ENCODE data around the gene RASGRP4. TPM values are rescaled to one million over a fixed set of nuclear protein-coding genes. Genes with fewer than 3 reads are reported as not detected.
"Not testable (repeated sequence)": the region's sequence is repeated elsewhere in the genome, so short reads cannot be mapped to it uniquely, and the experiment has no call there.

Gene RASGRP4
- total RNA-seq (10 to 100 TPM in 1 of 5 experiments, 1 to 10 TPM in 2, under 1 TPM in 2; 0.16 to 32.7 (median 1.3) TPM), polyA plus RNA-seq (under 1 TPM in 1 of 2 donors, not detected in 1; 0.14 TPM), total RNA-seq (not detected)

- peak; percentile 85 for ATAC-seq
- H3K4me3 Mint-ChIP-seq: peak within 1 kb of the TSS in 9 of 10 donors; percentile 29 to 73 (median 61)
- H3K4me1 Mint-ChIP-seq: peaks cover 6 to 24% (median 16%) of the 10 kb centered on the region in 7 donors
- H3K36me3 Mint-ChIP-seq: no peaks in the 10 kb centered on the region
- H3K27ac Mint-ChIP-seq: peak within 1 kb of the TSS in 3 of 9 donors; percentile 10 to 79 (median 69)
- DNase-seq: peak in 4 of 9 donors; percentile 9 to 42 (median 14)
- Histone ChIP-seq H3K27me3 (ENCODE audit: control insufficient read depth in 2 of 2, insufficient read depth in 2 of 2, low read length in 2 of 2) (no peaks in the 10 kb centered on the region), H3K36me3 (ENCODE audit: control insufficient read depth in 2 of 3, insufficient read depth in 3 of 3, low read length in 3 of 3) (no peaks in the 10 kb centered on the region), H3K4me1 (ENCODE audit: control insufficient read depth in 2 of 2, insufficient read depth in 2 of 2, low read length in 2 of 2) (no peaks in the 10 kb centered on the region), H3K9me3 (ENCODE audit: control insufficient read depth in 2 of 3, low read length in 3 of 3) (no peaks in the 10 kb centered on the region), H3K27ac (ENCODE audit: low read depth, low read length) (no peak within 1 kb of the TSS), H3K4me3 (ENCODE audit: low read length) (no peak within 1 kb of the TSS)
- intact Hi-C loops (cut with micrococcal nuclease): no loop called here
- CTCF ChIA-PET: no interaction called here
- peaks cover 0 to 12% (median 4%) of the 10 kb centered on the region in 5 donors for H3K27me3 Mint-ChIP-seq
- H3K9me3 Mint-ChIP-seq: no peaks in the 10 kb centered on the region
- POLR2A ChIA-PET: no interaction called here
Observed at GRCh38 chr19:38425810-38426466, at the start of gene RASGRP4. RASGRP4 (minus strand) TSS chr19:38426219; CDS start chr19:38426091, 128 bp downstream.

- ATAC-seq: no peak
- H3K27ac Mint-ChIP-seq: no peak overlapping the region
- CTCF ChIA-PET: no interaction called here
Observed at GRCh38 chr19:38475176-38475575, 49.2 kb upstream of the RASGRP4 start.

GRCh38 chr19:38473201-38473600 is 47.2 kb upstream of the RASGRP4 start:
- DNase-seq: no peak
- no peak overlapping the region for H3K27ac ChIP-seq (ENCODE audit: low read depth, low read length)
- Mint-ChIP-seq H3K4me3 (no peak overlapping the region), H3K36me3 (no peaks in the 10 kb centered on the region), H3K9me3 (no peaks in the 10 kb centered on the region), H3K27ac (no peak overlapping the region), H3K27me3 (peaks cover 0 to 7% (median 4%) of the 10 kb centered on the region in 5 donors), H3K4me1 (no peaks in the 10 kb centered on the region)
- no peak for ATAC-seq
- H3K27me3 ChIP-seq (ENCODE audit: control insufficient read depth in 2 of 2, insufficient read depth in 2 of 2, low read length in 2 of 2): no peaks in the 10 kb centered on the region
- H3K4me1 ChIP-seq (ENCODE audit: control insufficient read depth in 2 of 2, insufficient read depth in 2 of 2, low read length in 2 of 2): no peaks in the 10 kb centered on the region
- CTCF ChIA-PET: interaction anchor here (0.6 kb wide), 1 partner anchor 938 kb away, joined by 3 read pairs; no protein-coding TSS in a partner anchor
- no peaks in the 10 kb centered on the region for H3K9me3 ChIP-seq (ENCODE audit: control insufficient read depth in 2 of 3, low read length in 3 of 3)
- H3K36me3 ChIP-seq (ENCODE audit: control insufficient read depth in 2 of 3, insufficient read depth in 3 of 3, low read length in 3 of 3): no peaks in the 10 kb centered on the region
- H3K4me3 ChIP-seq (ENCODE audit: low read length): no peak overlapping the region
- POLR2A ChIA-PET: no interaction called here
- intact Hi-C loops (cut with micrococcal nuclease): no loop called here

More at GRCh38 chr19:38475176-38475575, 49.2 kb upstream of the RASGRP4 start:
- H3K27me3 Mint-ChIP-seq: peaks cover 0 to 8% (median 4%) of the 10 kb centered on the region in 5 donors
- POLR2A ChIA-PET: no interaction called here
- H3K36me3 Mint-ChIP-seq: no peaks in the 10 kb centered on the region
- H3K4me3 Mint-ChIP-seq: no peak overlapping the region
- H3K4me3 ChIP-seq (ENCODE audit: low read length): no peak overlapping the region
- no peak overlapping the region for H3K27ac ChIP-seq (ENCODE audit: low read depth, low read length)
- H3K27me3 ChIP-seq (ENCODE audit: control insufficient read depth in 2 of 2, insufficient read depth in 2 of 2, low read length in 2 of 2): no peaks in the 10 kb centered on the region
- H3K36me3 ChIP-seq (ENCODE audit: control insufficient read depth in 2 of 3, insufficient read depth in 3 of 3, low read length in 3 of 3): no peaks in the 10 kb centered on the region
- DNase-seq: no peak
- no peaks in the 10 kb centered on the region for H3K9me3 ChIP-seq (ENCODE audit: control insufficient read depth in 2 of 3, low read length in 3 of 3)
- intact Hi-C loops (cut with micrococcal nuclease): no loop called here
- no peaks in the 10 kb centered on the region for H3K4me1 Mint-ChIP-seq
- H3K4me1 ChIP-seq (ENCODE audit: control insufficient read depth in 2 of 2, insufficient read depth in 2 of 2, low read length in 2 of 2): no peaks in the 10 kb centered on the region
- H3K9me3 Mint-ChIP-seq: no peaks in the 10 kb centered on the region

- H3K36me3 ChIP-seq (ENCODE audit: control insufficient read depth in 2 of 3, insufficient read depth in 3 of 3, low read length in 3 of 3): not testable (repeated sequence)
Observed at GRCh38 chr19:38472725-38473124, 46.7 kb upstream of the RASGRP4 start.

GRCh38 chr19:38470788-38471480 is 44.9 kb upstream of the RASGRP4 start:
- H3K27ac ChIP-seq (ENCODE audit: low read depth, low read length): no peak overlapping the region
- no peaks in the 10 kb centered on the region for H3K36me3 Mint-ChIP-seq
- H3K9me3 Mint-ChIP-seq: no peaks in the 10 kb centered on the region
- DNase-seq (no peak), ATAC-seq (no peak)
- peak overlapping the region in 1 of 9 donors; percentile 28 for H3K27ac Mint-ChIP-seq
- no peaks in the 10 kb centered on the region for H3K4me1 ChIP-seq (ENCODE audit: control insufficient read depth in 2 of 2, insufficient read depth in 2 of 2, low read length in 2 of 2)
- H3K4me3 ChIP-seq (ENCODE audit: low read length): no peak overlapping the region
- H3K27me3 ChIP-seq (ENCODE audit: control insufficient read depth in 2 of 2, insufficient read depth in 2 of 2, low read length in 2 of 2): no peaks in the 10 kb centered on the region
- POLR2A ChIA-PET: no interaction called here
- H3K27me3 Mint-ChIP-seq: peaks cover 0 to 6% (median 3%) of the 10 kb centered on the region in 5 donors
- no peaks in the 10 kb centered on the region for H3K36me3 ChIP-seq (ENCODE audit: control insufficient read depth in 2 of 3, insufficient read depth in 3 of 3, low read length in 3 of 3)
- CTCF ChIA-PET: interaction anchor here (0.7 to 0.8 kb wide), 2 partner anchors 14 to 975 kb away, joined by 3 to 4 read pairs; partner anchors contain the start of gene SUPT5H
- no peaks in the 10 kb centered on the region for H3K4me1 Mint-ChIP-seq
- H3K9me3 ChIP-seq (ENCODE audit: control insufficient read depth in 2 of 3, low read length in 3 of 3): no peaks in the 10 kb centered on the region
- intact Hi-C loops (cut with micrococcal nuclease): no loop called here
- no peak overlapping the region for H3K4me3 Mint-ChIP-seq

More at GRCh38 chr19:38472725-38473124, 46.7 kb upstream of the RASGRP4 start:
- H3K4me3 ChIP-seq (ENCODE audit: low read length); H3K27ac Mint-ChIP-seq; H3K4me1 Mint-ChIP-seq; POLR2A ChIA-PET; H3K27me3 Mint-ChIP-seq; ATAC-seq; intact Hi-C loops (cut with micrococcal nuclease); CTCF ChIA-PET; H3K9me3 ChIP-seq (ENCODE audit: control insufficient read depth in 2 of 3, low read length in 3 of 3); H3K36me3 Mint-ChIP-seq; DNase-seq; H3K27me3 ChIP-seq (ENCODE audit: control insufficient read depth in 2 of 2, insufficient read depth in 2 of 2, low read length in 2 of 2); H3K27ac ChIP-seq (ENCODE audit: low read depth, low read length); H3K9me3 Mint-ChIP-seq; H3K4me1 ChIP-seq (ENCODE audit: control insufficient read depth in 2 of 2, insufficient read depth in 2 of 2, low read length in 2 of 2); H3K4me3 Mint-ChIP-seq: not testable (repeated sequence)

- intact Hi-C loops (cut with micrococcal nuclease): no loop called here
- Mint-ChIP-seq H3K9me3 (peaks cover 0 to 1% (median 0%) of the 10 kb centered on the region in 11 donors), H3K4me3 (no peak overlapping the region), H3K27ac (no peak overlapping the region), H3K36me3 (no peaks in the 10 kb centered on the region), H3K27me3 (peaks cover 0 to 6% (median 4%) of the 10 kb centered on the region in 5 donors), H3K4me1 (peaks cover 0 to 2% (median 0%) of the 10 kb centered on the region in 7 donors)
- H3K27ac ChIP-seq (ENCODE audit: low read depth, low read length): no peak overlapping the region
- H3K9me3 ChIP-seq (ENCODE audit: control insufficient read depth in 2 of 3, low read length in 3 of 3): no peaks in the 10 kb centered on the region
- ChIA-PET POLR2A (no interaction called here), CTCF (no interaction called here)
- H3K4me3 ChIP-seq (ENCODE audit: low read length): no peak overlapping the region
- H3K27me3 ChIP-seq (ENCODE audit: control insufficient read depth in 2 of 2, insufficient read depth in 2 of 2, low read length in 2 of 2): no peaks in the 10 kb centered on the region
- no peaks in the 10 kb centered on the region for H3K4me1 ChIP-seq (ENCODE audit: control insufficient read depth in 2 of 2, insufficient read depth in 2 of 2, low read length in 2 of 2)
- H3K36me3 ChIP-seq (ENCODE audit: control insufficient read depth in 2 of 3, insufficient read depth in 3 of 3, low read length in 3 of 3): no peaks in the 10 kb centered on the region
- no peak for DNase-seq
- ATAC-seq: no peak
Observed at GRCh38 chr19:38469151-38469550, 43.1 kb upstream of the RASGRP4 start.
